ENCODE results near the gene TCF12.
"Not testable (repeated sequence)": the region's sequence is repeated elsewhere in the genome, so short reads cannot be mapped to it uniquely, and the experiment has no call there.

DNA sequence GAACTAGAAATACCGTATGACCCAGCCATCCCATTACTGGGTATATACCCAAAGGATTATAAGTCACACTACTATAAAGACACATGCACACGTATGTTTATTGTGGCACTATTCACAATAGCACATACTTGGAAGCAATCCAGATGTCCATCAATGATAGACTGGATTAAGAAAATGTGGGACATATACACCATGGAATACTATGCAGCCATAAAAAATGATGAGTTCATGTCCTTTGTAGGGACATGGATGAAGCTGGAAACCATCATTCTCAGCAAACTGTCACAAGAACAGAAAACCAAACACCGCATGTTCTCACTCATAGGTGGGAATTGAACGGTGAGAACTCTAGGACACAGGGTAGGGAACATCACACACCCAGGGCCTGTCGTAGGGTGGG is 36.6 kb downstream of the TCF12 start:
- TF ChIP-seq, protein P1, sequence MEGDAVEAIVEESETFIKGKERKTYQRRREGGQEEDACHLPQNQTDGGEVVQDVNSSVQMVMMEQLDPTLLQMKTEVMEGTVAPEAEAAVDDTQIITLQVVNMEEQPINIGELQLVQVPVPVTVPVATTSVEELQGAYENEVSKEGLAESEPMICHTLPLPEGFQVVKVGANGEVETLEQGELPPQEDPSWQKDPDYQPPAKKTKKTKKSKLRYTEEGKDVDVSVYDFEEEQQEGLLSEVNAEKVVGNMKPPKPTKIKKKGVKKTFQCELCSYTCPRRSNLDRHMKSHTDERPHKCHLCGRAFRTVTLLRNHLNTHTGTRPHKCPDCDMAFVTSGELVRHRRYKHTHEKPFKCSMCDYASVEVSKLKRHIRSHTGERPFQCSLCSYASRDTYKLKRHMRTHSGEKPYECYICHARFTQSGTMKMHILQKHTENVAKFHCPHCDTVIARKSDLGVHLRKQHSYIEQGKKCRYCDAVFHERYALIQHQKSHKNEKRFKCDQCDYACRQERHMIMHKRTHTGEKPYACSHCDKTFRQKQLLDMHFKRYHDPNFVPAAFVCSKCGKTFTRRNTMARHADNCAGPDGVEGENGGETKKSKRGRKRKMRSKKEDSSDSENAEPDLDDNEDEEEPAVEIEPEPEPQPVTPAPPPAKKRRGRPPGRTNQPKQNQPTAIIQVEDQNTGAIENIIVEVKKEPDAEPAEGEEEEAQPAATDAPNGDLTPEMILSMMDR (IDR thresholded peaks at IDR 0.05): not testable (repeated sequence)
- TF ChIP-seq POLR2A (IDR thresholded peaks at IDR 0.05): not testable (repeated sequence)
